Hepatocyte (in vitro differentiated cells): ENCODE results near the gene KATNB1.

Source experiments
- CTCF ChIP-seq: fragments of 200-600 bp; sonication (generic); IDR thresholded peaks from 2 replicates; pipeline ENCODE4 v1.5.1; 2016; ENCODE audit warnings: antibody characterized with exemption, mild to moderate bottlenecking; ENCODE audit not compliant: poor library complexity
- EZH2 ChIP-seq: fragments of 200-600 bp; sonication (generic); IDR thresholded peaks from 2 replicates; pipeline ENCODE4 v1.6.1; 2016; ENCODE audit warnings: antibody characterized with exemption, mild to moderate bottlenecking, borderline replicate concordance
- EZH2phosphoT487 ChIP-seq: fragments of 200-600 bp; sonication (generic); IDR thresholded peaks from one replicate; pipeline ENCODE4 v1.6.1; 2018; ENCODE audit warnings: antibody characterized with exemption, mild to moderate bottlenecking, low read depth, moderate library complexity; ENCODE audit not compliant: unreplicated experiment, severe bottlenecking

DNA sequence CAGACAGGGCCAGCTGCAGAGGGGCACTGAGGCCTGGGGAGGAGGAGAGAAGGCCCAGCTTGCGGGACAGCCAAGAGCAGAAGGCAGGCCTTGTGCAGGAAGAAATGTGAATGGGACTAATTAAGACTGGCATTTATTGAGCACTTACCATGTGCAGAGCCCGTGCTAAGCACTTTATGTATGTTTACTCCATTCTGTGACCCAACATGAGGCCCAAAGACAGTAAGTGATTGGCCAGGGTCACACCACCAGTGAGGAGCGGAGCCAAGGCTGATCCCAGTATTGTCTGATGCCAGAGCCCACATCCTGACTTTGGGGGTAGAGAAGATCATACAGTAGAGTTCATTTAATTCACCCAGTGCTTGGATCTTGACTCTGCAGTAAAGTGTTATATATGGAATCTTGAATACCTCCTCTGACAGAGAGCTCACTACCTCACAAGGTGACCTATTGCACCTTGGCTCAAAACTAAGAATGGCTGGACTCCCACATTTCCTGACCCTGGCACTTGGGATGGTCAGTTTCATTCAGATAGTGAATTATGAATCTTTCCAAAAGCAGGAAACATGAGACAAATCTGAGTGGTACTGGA is 13.6 kb downstream of the KATNB1 start:
- TF ChIP-seq EZH2 (no peak), CTCF (no peak), EZH2phosphoT487 (no peak)
